Fibroblast of lung (primary cell): ENCODE measurements around the gene URI1.

Experiments used
- CTCF ChIP-seq, 2 donors: IDR thresholded peaks in 1 of 2; conservative IDR thresholded peaks in 1 of 2; 1 replicate in 1 of 2; 2 replicates in 1 of 2; pipeline ENCODE4 v1.5.1; 2011 to 2012; ENCODE audit warnings: low read length in 2 of 2, control low read depth in 1 of 2, inconsistent platforms in 1 of 2, low read depth in 1 of 2, mild to moderate bottlenecking in 1 of 2
- EZH2 ChIP-seq: IDR thresholded peaks from 2 replicates; pipeline ENCODE4 v1.5.1; 2012; ENCODE audit warnings: low read length, control low read depth, mild to moderate bottlenecking; ENCODE audit errors: missing control alignments

GRCh38 chr19:29971648-29972047, 29.6 kb downstream of the URI1 start:
- TF ChIP-seq CTCF (conservative IDR thresholded peaks at IDR 0.05 in 1 of 2, IDR thresholded peaks at IDR 0.05 in 1 of 2; ENCODE audit: low read depth in 1 of 2, low read length in 2 of 2) (no peak), EZH2 (no peak)
